ENCODE measurements around the gene KCNJ9.

The KCNJ9 gene

GRCh38 chr1:160112357-160112756 lies 31.0 kb downstream of the KCNJ9 start:
- TF ChIP-seq POLR2A (IDR thresholded peaks at IDR 0.05; ENCODE audit: low read length): no peak
- TF ChIP-seq GATA1 (IDR thresholded peaks at IDR 0.05; ENCODE audit: low read depth, low read length): no peak

DNA sequence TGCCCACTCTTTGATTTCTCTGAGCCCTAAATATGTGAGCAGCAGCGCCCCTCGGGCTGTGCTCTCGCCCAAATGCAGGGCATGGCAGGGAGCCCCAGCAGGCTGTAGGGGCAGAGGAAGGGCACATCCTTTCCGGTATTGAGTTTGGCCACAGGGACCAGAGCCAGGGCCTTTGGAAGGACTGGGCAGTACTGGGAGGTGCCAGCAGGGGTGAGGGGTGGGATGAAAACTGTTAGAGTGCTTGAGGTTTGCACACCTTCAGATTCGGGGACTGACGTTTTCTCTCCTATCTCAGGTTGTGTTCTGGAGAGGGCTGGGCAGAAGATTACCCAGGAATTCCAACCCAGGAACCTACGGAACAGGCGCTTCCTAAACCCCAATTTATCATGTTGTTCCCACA lies 32.1 kb downstream of the KCNJ9 start:
- TF ChIP-seq POLR2A (IDR thresholded peaks at IDR 0.05; ENCODE audit: low read length): no peak
- no peak for TF ChIP-seq GATA1 (IDR thresholded peaks at IDR 0.05; ENCODE audit: low read depth, low read length)
- no peak for DNase-seq

More at GRCh38 chr1:160112357-160112756, 31.0 kb downstream of the KCNJ9 start:
- peak in 1 of 2 experiments; percentile 9 for DNase-seq

GRCh38 chr1:160114085-160114484 lies 32.7 kb downstream of the KCNJ9 start:
- TF ChIP-seq GATA1 (IDR thresholded peaks at IDR 0.05; ENCODE audit: low read depth, low read length): no peak

GRCh38 chr1:160115545-160116282 lies 34.4 kb downstream of the KCNJ9 start, which contains the start of gene ATP1A2:
Gene ATP1A2, plus strand, starts transcription at chr1:160115759. Its CDS starts 103 bp downstream, at chr1:160115862.
- DNase-seq: no peak
- TF ChIP-seq POLR2A (IDR thresholded peaks at IDR 0.05; ENCODE audit: low read length): no peak
- TF ChIP-seq GATA1 (IDR thresholded peaks at IDR 0.05; ENCODE audit: low read depth, low read length): no peak

More at GRCh38 chr1:160114085-160114484, 32.7 kb downstream of the KCNJ9 start:
- DNase-seq: no peak

- DNase-seq: no peak
- TF ChIP-seq GATA1 (IDR thresholded peaks at IDR 0.05; ENCODE audit: low read depth, low read length) (no peak), POLR2A (IDR thresholded peaks at IDR 0.05; ENCODE audit: low read length) (no peak)
Observed at GRCh38 chr1:160116283-160117147, 35.2 kb downstream of the KCNJ9 start.

DNA sequence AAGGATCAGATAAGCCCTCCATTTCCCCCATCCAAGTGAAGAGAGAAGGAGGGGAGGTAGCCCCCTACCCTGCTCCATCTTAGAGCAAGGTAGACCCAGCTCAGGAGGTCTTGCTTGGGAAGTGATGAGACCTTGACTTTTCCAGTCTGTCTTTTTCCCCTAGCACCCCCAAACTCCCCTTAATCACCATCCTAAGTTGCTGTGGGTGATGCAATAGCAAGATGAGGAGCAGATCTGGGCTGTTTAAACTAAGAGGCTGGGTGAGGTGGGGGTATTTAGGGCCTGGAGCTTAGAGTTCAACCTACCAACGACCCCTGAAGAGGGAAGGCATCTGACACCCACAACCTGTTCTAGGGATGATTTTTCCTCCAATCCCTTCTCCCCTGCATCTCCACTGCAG lies 36.0 kb downstream of the KCNJ9 start:
- no peak for TF ChIP-seq POLR2A (IDR thresholded peaks at IDR 0.05; ENCODE audit: low read length)
- no peak for TF ChIP-seq GATA1 (IDR thresholded peaks at IDR 0.05; ENCODE audit: low read depth, low read length)
- no peak for DNase-seq

DNA sequence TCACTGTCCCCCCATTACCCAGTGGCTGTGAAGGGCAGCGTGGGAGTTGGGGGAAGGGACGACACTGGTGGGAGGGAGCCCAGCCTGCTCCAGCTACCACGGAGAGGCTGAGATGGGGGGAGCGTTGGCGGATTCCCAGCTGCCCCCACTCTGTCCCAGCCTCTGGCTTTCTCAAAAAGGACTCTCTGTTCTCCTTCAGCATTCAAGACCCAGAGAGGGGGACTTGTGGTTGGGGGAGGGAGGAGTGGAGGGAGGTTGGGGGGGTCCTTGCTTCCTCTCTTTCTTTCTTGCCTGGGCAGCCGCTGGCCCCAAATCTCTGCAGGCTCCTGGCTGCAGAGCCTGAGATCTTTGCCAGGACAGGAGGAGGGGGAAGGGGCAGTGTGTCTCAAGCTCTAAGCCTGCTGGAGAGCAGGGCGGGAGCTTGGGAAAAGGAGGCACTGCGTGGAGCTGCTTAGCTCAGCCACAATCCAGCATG lies 36.4 kb downstream of the KCNJ9 start:
- no peak for TF ChIP-seq GATA1 (IDR thresholded peaks at IDR 0.05; ENCODE audit: low read depth, low read length)
- TF ChIP-seq POLR2A (IDR thresholded peaks at IDR 0.05; ENCODE audit: low read length): no peak
- no peak for DNase-seq

DNA sequence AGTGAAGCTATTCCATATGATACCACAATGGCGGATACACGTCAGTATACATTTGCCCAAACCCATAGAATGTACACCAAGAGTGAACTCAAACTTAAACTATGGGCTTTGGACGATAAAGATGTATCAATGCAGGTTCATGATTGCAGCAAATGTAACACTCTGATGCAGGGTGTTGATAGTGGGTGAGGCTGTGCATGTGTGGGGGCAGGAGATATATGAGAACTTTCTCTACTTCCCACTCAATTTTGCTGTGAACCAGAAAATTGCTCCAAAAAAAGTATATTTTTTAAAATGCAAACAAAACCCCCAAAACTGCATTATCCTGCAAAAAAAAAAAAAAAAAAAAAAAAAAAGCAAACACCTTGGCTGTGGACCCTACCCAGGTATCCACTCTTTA lies 37.6 kb downstream of the KCNJ9 start:
- TF ChIP-seq GATA1 (IDR thresholded peaks at IDR 0.05; ENCODE audit: low read depth, low read length) (no peak), POLR2A (IDR thresholded peaks at IDR 0.05; ENCODE audit: low read length) (no peak)
- DNase-seq: no peak

- no peak for DNase-seq
- TF ChIP-seq GATA1 (IDR thresholded peaks at IDR 0.05; ENCODE audit: low read depth, low read length) (no peak), POLR2A (IDR thresholded peaks at IDR 0.05; ENCODE audit: low read length) (no peak)
Observed at GRCh38 chr1:160120797-160121196, 39.5 kb downstream of the KCNJ9 start.

DNA sequence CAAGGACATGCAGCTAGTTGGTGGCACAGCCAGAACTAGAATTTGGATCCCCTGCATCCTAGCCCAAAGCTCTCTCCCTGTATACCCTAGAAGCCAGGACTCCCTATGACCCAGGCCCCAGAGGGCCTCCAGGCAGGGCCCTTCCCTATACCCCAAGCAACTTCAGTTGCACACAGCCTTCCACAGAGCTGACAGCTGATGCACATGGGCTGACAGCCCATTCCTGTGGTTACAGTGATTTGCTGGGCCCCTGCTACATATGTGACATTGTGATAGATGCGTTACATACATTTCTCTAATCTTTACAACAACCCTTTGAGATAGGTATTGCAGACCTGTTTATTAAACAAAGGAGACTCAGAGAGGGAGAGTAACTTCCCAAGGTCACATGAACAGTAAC lies 40.0 kb downstream of the KCNJ9 start:
- no peak for TF ChIP-seq POLR2A (IDR thresholded peaks at IDR 0.05; ENCODE audit: low read length)
- TF ChIP-seq GATA1 (IDR thresholded peaks at IDR 0.05; ENCODE audit: low read depth, low read length): no peak
- DNase-seq: no peak

DNA sequence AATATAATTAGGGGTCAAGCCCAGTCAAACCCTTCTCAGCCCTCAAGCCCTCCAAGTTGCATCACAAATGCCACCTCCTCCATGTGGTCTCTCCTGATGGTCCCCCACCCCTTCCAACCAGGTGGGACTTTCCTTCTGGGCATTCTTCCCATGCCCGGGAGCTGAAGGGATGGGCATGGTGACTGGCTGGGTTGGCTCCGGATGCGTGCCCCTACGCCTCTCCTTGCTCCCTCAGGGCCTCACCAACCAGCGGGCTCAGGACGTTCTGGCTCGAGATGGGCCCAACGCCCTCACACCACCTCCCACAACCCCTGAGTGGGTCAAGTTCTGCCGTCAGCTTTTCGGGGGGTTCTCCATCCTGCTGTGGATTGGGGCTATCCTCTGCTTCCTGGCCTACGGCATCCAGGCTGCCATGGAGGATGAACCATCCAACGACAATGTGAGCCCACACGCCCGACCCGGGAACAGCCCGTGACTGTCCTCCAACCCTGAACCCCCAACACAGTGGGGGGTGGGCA lies 41.7 kb downstream of the KCNJ9 start:
- no peak for TF ChIP-seq POLR2A (IDR thresholded peaks at IDR 0.05; ENCODE audit: low read length)
- no peak for TF ChIP-seq GATA1 (IDR thresholded peaks at IDR 0.05; ENCODE audit: low read depth, low read length)
- no peak for DNase-seq

DNA sequence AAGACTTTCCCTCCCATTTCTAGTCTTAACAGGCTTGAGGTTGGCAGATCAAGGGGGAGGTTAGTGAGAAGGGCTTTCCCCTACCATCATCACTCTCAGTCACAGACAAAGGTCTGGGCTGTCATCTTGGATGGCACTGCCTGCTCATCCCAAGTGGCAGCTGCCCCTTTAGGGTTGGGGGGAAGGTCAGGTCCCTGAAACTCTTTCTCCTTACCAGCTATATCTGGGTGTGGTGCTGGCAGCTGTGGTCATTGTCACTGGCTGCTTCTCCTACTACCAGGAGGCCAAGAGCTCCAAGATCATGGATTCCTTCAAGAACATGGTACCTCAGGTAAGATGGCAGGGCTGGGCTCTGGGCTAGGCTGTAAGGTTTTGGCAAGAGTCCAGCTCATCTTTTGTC lies 42.4 kb downstream of the KCNJ9 start:
- no peak for TF ChIP-seq GATA1 (IDR thresholded peaks at IDR 0.05; ENCODE audit: low read depth, low read length)
- no peak for TF ChIP-seq POLR2A (IDR thresholded peaks at IDR 0.05; ENCODE audit: low read length)
- no peak for DNase-seq

GRCh38 chr1:160124705-160125478 lies 43.6 kb downstream of the KCNJ9 start:
- DNase-seq: no peak
- no peak for TF ChIP-seq GATA1 (IDR thresholded peaks at IDR 0.05; ENCODE audit: low read depth, low read length)
- no peak for TF ChIP-seq POLR2A (IDR thresholded peaks at IDR 0.05; ENCODE audit: low read length)
